ENCODE results near the gene DCLRE1B.
"Not testable (repeated sequence)": the region's sequence is repeated elsewhere in the genome, so short reads cannot be mapped to it uniquely, and the experiment has no call there.

DNA sequence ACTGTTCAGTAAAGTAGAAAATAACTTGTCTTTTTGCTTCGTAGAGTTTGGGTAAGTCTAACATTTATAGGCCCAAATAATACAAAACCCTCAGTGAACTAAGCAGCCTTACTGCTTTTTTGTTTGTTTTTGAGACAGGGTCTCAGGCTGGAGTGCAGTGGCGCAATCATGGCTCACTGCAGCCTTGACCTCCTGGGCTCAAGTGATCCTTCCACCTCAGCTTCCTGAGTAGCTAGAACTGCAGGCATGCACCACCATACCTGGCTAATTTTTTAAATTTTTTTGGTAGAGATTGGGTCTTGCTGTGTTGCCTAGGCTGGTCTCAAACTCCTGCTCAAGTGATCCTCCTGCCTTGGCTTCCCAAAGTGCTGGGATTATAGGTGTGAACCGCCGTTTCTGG lies 43.0 kb downstream of the DCLRE1B start:
- not testable (repeated sequence) for TF ChIP-seq CTCF, POLR2A, EP300, POLR2AphosphoS5 (IDR thresholded peaks at IDR 0.05)

Data from gastroesophageal sphincter (tissue), 3 donors.